ENCODE results near the gene HDGFL3.

DNA sequence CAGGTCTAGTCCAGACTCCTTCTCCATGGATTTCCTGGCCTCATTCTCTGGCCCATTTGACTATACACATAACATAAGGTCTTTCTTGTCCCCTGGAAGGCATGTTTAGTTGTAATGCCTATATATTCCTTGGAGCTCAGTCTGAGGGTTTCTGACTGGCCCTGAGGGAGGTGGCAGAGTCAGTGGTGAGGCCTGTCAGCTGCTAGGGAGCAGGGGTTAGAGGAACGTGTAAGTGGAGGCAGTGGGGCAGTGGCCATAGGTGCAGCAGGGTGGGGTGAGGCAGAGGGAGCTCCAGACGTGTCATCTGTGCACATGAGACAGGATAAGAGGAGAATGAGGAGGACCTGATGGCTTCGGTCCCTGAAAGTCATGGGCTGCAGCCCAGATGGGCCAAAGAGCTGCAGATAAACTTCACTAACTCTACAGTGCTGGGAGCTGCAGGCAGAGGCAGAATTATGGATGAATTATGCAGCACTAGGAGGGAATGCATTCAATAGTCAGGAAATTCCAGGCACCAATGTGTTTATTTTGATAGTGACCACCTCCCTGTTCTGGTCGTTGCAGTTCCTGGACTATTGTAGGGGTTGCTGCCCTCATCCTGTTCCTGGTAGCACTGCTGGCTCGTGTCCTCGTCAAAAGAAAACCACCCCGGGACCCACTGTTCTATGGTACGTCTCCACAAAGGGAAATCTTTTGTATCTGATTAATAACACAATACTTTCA is 95.2 kb downstream of the HDGFL3 start:
- TF ChIP-seq YY1 (IDR thresholded peaks at IDR 0.05; ENCODE audit: insufficient read depth, insufficient read length) (no peak), ZNF274 (IDR thresholded peaks at IDR 0.05; ENCODE audit: low read depth, low read length) (no peak)
